ENCODE data around the gene HS6ST1.

DNA sequence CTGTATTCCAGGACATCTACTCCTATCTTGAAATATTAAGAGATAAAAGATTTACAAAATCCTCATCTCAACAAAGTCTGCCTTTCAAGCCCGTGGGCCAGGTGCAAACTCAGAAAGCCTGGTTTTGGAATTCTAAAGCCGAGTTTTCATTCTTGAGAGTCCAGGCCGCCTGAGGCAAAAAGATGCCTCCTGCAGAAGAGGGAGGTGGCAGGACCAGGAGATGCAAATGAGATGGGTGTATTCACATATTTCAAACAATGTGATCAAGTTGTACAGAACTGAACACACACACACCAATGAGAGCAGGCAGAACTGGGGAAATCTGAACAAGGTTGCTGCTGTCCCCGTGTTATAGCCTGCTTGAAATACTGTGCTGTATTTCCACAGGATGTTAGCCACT lies 7.7 kb upstream of the HS6ST1 start:
- TF ChIP-seq, protein P1, sequence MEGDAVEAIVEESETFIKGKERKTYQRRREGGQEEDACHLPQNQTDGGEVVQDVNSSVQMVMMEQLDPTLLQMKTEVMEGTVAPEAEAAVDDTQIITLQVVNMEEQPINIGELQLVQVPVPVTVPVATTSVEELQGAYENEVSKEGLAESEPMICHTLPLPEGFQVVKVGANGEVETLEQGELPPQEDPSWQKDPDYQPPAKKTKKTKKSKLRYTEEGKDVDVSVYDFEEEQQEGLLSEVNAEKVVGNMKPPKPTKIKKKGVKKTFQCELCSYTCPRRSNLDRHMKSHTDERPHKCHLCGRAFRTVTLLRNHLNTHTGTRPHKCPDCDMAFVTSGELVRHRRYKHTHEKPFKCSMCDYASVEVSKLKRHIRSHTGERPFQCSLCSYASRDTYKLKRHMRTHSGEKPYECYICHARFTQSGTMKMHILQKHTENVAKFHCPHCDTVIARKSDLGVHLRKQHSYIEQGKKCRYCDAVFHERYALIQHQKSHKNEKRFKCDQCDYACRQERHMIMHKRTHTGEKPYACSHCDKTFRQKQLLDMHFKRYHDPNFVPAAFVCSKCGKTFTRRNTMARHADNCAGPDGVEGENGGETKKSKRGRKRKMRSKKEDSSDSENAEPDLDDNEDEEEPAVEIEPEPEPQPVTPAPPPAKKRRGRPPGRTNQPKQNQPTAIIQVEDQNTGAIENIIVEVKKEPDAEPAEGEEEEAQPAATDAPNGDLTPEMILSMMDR (IDR thresholded peaks at IDR 0.05; ENCODE audit: extremely low read depth in 1 of 2, insufficient read depth in 1 of 2, low read depth in 1 of 2, low read length in 2 of 2), result no peak
- TF ChIP-seq, protein P2, sequence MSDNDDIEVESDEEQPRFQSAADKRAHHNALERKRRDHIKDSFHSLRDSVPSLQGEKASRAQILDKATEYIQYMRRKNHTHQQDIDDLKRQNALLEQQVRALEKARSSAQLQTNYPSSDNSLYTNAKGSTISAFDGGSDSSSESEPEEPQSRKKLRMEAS (IDR thresholded peaks at IDR 0.05; ENCODE audit: insufficient read depth, insufficient read length), result no peak
- no peak for TF ChIP-seq EZH2 (IDR thresholded peaks at IDR 0.05; ENCODE audit: borderline replicate concordance, low read depth, low read length, severe bottlenecking)
- no peak for TF ChIP-seq POLR2A (IDR thresholded peaks at IDR 0.05; ENCODE audit: low read depth, low read length)
- no peak for TF ChIP-seq POLR2AphosphoS5 (IDR thresholded peaks at IDR 0.05; ENCODE audit: insufficient read depth, low read depth, low read length)
- TF ChIP-seq JUN (IDR thresholded peaks at IDR 0.05; ENCODE audit: borderline replicate concordance, insufficient read depth, insufficient read length, low read depth), result no peak
- TF ChIP-seq GATA2 (IDR thresholded peaks at IDR 0.05; ENCODE audit: insufficient read depth, insufficient read length, low read depth, low read length), result no peak
- TF ChIP-seq MYC (IDR thresholded peaks at IDR 0.05; ENCODE audit: low read depth, low read length), result no peak
